KOPT-K1 (cell line): ENCODE data around the gene CAMLG.
"Not testable (repeated sequence)": the region's sequence is repeated elsewhere in the genome, so short reads cannot be mapped to it uniquely, and the experiment has no call there.

Source experiments
- H3K27ac ChIP-seq: fragments of 200-600 bp; sonication (generic); 2 replicates; pipeline ENCODE4 v1.5.1; 2016; ENCODE audit warnings: antibody characterized with exemption, mild to moderate bottlenecking, low read depth, low read length; ENCODE audit not compliant: poor library complexity, severe bottlenecking
- H3K36me3 ChIP-seq: fragments of 200-600 bp; sonication (generic); 2 replicates; pipeline ENCODE4 v1.5.1; 2017; ENCODE audit warnings: antibody characterized with exemption, mild to moderate bottlenecking, low read length, moderate library complexity; ENCODE audit not compliant: insufficient read depth
- H3K9me3 ChIP-seq: fragments of 200-600 bp; sonication (generic); 2 replicates; pipeline ENCODE4 v1.5.1; 2017; ENCODE audit warnings: antibody characterized with exemption, low read length, mild to moderate bottlenecking; ENCODE audit not compliant: insufficient read depth, poor library complexity, severe bottlenecking

The CAMLG gene

GRCh38 chr5:134758176-134758503, 19.8 kb downstream of the CAMLG start:
- Histone ChIP-seq H3K36me3 (peaks cover 14% of the 10 kb centered on the region; the same call in 1 of the 2 replicates), H3K9me3 (no peaks in the 10 kb centered on the region), H3K27ac (peak overlapping the region; percentile 82)

- peaks cover 19% of the 10 kb centered on the region for H3K36me3 ChIP-seq
- no peaks in the 10 kb centered on the region for H3K9me3 ChIP-seq
- peak within 1 kb of the TSS; percentile 82 for H3K27ac ChIP-seq
These were observed 20.4 kb downstream of the CAMLG start, which contains the start of gene DDX46 for GRCh38 chr5:134758504-134759341. DDX46 (plus strand) TSS chr5:134758779; CDS start chr5:134758939, 160 bp downstream.

- not testable (repeated sequence) for H3K27ac ChIP-seq, H3K9me3 ChIP-seq
- peaks cover 97% of the 10 kb centered on the region for H3K36me3 ChIP-seq
These were observed 29.4 kb downstream of the CAMLG start for GRCh38 chr5:134767528-134768291.

- no peaks in the 10 kb centered on the region for H3K9me3 ChIP-seq
- H3K27ac ChIP-seq, result no peak overlapping the region
- H3K36me3 ChIP-seq, result peaks cover 100% of the 10 kb centered on the region
These were observed 30.9 kb downstream of the CAMLG start for GRCh38 chr5:134769206-134769605.

GRCh38 chr5:134772461-134773125, 34.2 kb downstream of the CAMLG start:
- Histone ChIP-seq H3K36me3 (peaks cover 100% of the 10 kb centered on the region), H3K9me3 (no peaks in the 10 kb centered on the region), H3K27ac (no peak overlapping the region)

GRCh38 chr5:134777366-134777765, 39.0 kb downstream of the CAMLG start:
- Histone ChIP-seq H3K9me3 (no peaks in the 10 kb centered on the region), H3K36me3 (peaks cover 100% of the 10 kb centered on the region), H3K27ac (no peak overlapping the region)

- Histone ChIP-seq H3K9me3 (no peaks in the 10 kb centered on the region), H3K36me3 (peaks cover 100% of the 10 kb centered on the region), H3K27ac (no peak overlapping the region)
These were observed 46.0 kb downstream of the CAMLG start for GRCh38 chr5:134784241-134784920.

- peaks cover 100% of the 10 kb centered on the region for H3K36me3 ChIP-seq
- H3K27ac ChIP-seq, result no peak overlapping the region
These were observed 46.7 kb downstream of the CAMLG start for GRCh38 chr5:134784946-134785620.

GRCh38 chr5:134787692-134788091, 49.3 kb downstream of the CAMLG start:
- no peaks in the 10 kb centered on the region for H3K9me3 ChIP-seq
- H3K36me3 ChIP-seq, result peaks cover 95% of the 10 kb centered on the region
- H3K27ac ChIP-seq, result no peak overlapping the region

More at GRCh38 chr5:134784946-134785620, 46.7 kb downstream of the CAMLG start:
- no peaks in the 10 kb centered on the region for H3K9me3 ChIP-seq

- H3K9me3 ChIP-seq, result no peaks in the 10 kb centered on the region
- peaks cover 95% of the 10 kb centered on the region for H3K36me3 ChIP-seq
- no peak overlapping the region for H3K27ac ChIP-seq
These were observed 53.2 kb downstream of the CAMLG start for GRCh38 chr5:134791580-134791979.

GRCh38 chr5:134792286-134792685, 53.9 kb downstream of the CAMLG start:
- H3K27ac ChIP-seq, result no peak overlapping the region
- H3K9me3 ChIP-seq, result no peaks in the 10 kb centered on the region
- peaks cover 95% of the 10 kb centered on the region for H3K36me3 ChIP-seq

GRCh38 chr5:134793111-134793510, 54.8 kb downstream of the CAMLG start:
- Histone ChIP-seq H3K9me3 (no peaks in the 10 kb centered on the region), H3K36me3 (peaks cover 95% of the 10 kb centered on the region), H3K27ac (no peak overlapping the region)

GRCh38 chr5:134794082-134794481, 55.7 kb downstream of the CAMLG start:
- H3K36me3 ChIP-seq, result peaks cover 95% of the 10 kb centered on the region
- no peak overlapping the region for H3K27ac ChIP-seq
- H3K9me3 ChIP-seq, result no peaks in the 10 kb centered on the region

- H3K9me3 ChIP-seq, result no peaks in the 10 kb centered on the region
- H3K27ac ChIP-seq, result no peak overlapping the region
- H3K36me3 ChIP-seq, result peaks cover 95% of the 10 kb centered on the region
These were observed 56.5 kb downstream of the CAMLG start for GRCh38 chr5:134794819-134795218.
